RCC 7860 (cell line): ENCODE measurements around the gene IFNL4.
"Not testable (repeated sequence)": the region's sequence is repeated elsewhere in the genome, so short reads cannot be mapped to it uniquely, and the experiment has no call there.

Source experiments
- DNase-seq: peaks from one replicate; pipeline ENCODE4 v3.0.0-alpha.2; 2015; ENCODE audit warnings: low spot score
- FAIRE-seq: peaks from 2 replicates; lab custom pipeline; 2012; peaks lifted over from hg19 to GRCh38; lab: Jason Lieb, UNC

Gene IFNL4

GRCh38 chr19:39248806-39249205 lies at the start of gene IFNL4:
Gene IFNL4 (minus strand): TSS chr19:39248856.
- DNase-seq (no peak), FAIRE-seq (no peak)

- DNase-seq: no peak
- no peak for FAIRE-seq
Measured at GRCh38 chr19:39297931-39298634, 49.4 kb upstream of the IFNL4 start.

- DNase-seq (no peak), FAIRE-seq (no peak)
Measured at GRCh38 chr19:39296906-39297305, 48.2 kb upstream of the IFNL4 start.

- no peak for DNase-seq
- no peak for FAIRE-seq
Measured at GRCh38 chr19:39296055-39296645, 47.5 kb upstream of the IFNL4 start, which contains the start of gene IFNL1. Gene IFNL1 (plus strand): TSS chr19:39296407. CDS start chr19:39296422, 15 bp downstream.

- DNase-seq (no peak), FAIRE-seq (no peak)
Measured at GRCh38 chr19:39293394-39293793, 44.7 kb upstream of the IFNL4 start.

- FAIRE-seq (no peak), DNase-seq (no peak)
Measured at GRCh38 chr19:39284032-39284431, 35.4 kb upstream of the IFNL4 start.

- no peak for FAIRE-seq
- DNase-seq: no peak
Measured at GRCh38 chr19:39282021-39282420, 33.4 kb upstream of the IFNL4 start.

- FAIRE-seq (no peak), DNase-seq (no peak)
Measured at GRCh38 chr19:39277598-39277997, 28.9 kb upstream of the IFNL4 start.

- FAIRE-seq (no peak), DNase-seq (no peak)
Measured at GRCh38 chr19:39276740-39277139, 28.1 kb upstream of the IFNL4 start.

GRCh38 chr19:39275578-39275977 lies 26.9 kb upstream of the IFNL4 start:
- FAIRE-seq (no peak), DNase-seq (no peak)

- not testable (repeated sequence) for DNase-seq, FAIRE-seq
Measured at GRCh38 chr19:39273859-39274258, 25.2 kb upstream of the IFNL4 start.

GRCh38 chr19:39270036-39270871 lies 21.6 kb upstream of the IFNL4 start:
- no peak for DNase-seq
- no peak for FAIRE-seq

GRCh38 chr19:39269369-39269768 lies 20.7 kb upstream of the IFNL4 start:
- not testable (repeated sequence) for FAIRE-seq, DNase-seq

GRCh38 chr19:39268531-39269223 lies 20.0 kb upstream of the IFNL4 start:
- FAIRE-seq: not testable (repeated sequence)

GRCh38 chr19:39268085-39268484 lies 19.4 kb upstream of the IFNL4 start, which contains the start of gene IFNL2:
Gene IFNL2 (plus strand): TSS chr19:39268396. CDS start chr19:39268569, 173 bp downstream.
- FAIRE-seq, DNase-seq: not testable (repeated sequence)

More at GRCh38 chr19:39268531-39269223, 20.0 kb upstream of the IFNL4 start:
- not testable (repeated sequence) for DNase-seq

GRCh38 chr19:39265321-39265916 lies 16.8 kb upstream of the IFNL4 start:
- DNase-seq (no peak), FAIRE-seq (no peak)

GRCh38 chr19:39264306-39265290 lies 15.9 kb upstream of the IFNL4 start:
- FAIRE-seq (no peak), DNase-seq (no peak)

- no peak for FAIRE-seq
- no peak for DNase-seq
Measured at GRCh38 chr19:39263912-39264305, 15.3 kb upstream of the IFNL4 start.

GRCh38 chr19:39262496-39262895 lies 13.8 kb upstream of the IFNL4 start:
- no peak for FAIRE-seq
- no peak for DNase-seq
